HG03439 (cell line): ENCODE measurements around the gene PRELID2.
"Not testable (repeated sequence)": the region's sequence is repeated elsewhere in the genome, so short reads cannot be mapped to it uniquely, and the experiment has no call there.

ENCODE experiments used
- ATAC-seq: cut with Tn5 transposase; IDR thresholded peaks from one replicate; pipeline ENCODE4 v1.9.1; 2021; ENCODE audit warnings: mild to moderate bottlenecking, moderate library complexity; ENCODE audit not compliant: unreplicated experiment

The PRELID2 gene

GRCh38 chr5:145798503-145798902 lies 36.6 kb downstream of the PRELID2 start:
- not testable (repeated sequence) for ATAC-seq

- ATAC-seq: no peak
Measured at GRCh38 chr5:145797336-145797735, 37.8 kb downstream of the PRELID2 start.

GRCh38 chr5:145796318-145796717 lies 38.8 kb downstream of the PRELID2 start:
- no peak for ATAC-seq

GRCh38 chr5:145793574-145793973 lies 41.6 kb downstream of the PRELID2 start:
- ATAC-seq: no peak

GRCh38 chr5:145792840-145793239 lies 42.3 kb downstream of the PRELID2 start:
- ATAC-seq: no peak

GRCh38 chr5:145791866-145792265 lies 43.3 kb downstream of the PRELID2 start:
- no peak for ATAC-seq

GRCh38 chr5:145787996-145788395 lies 47.1 kb downstream of the PRELID2 start:
- no peak for ATAC-seq

GRCh38 chr5:145787507-145787906 lies 47.6 kb downstream of the PRELID2 start:
- ATAC-seq: no peak

- no peak for ATAC-seq
Measured at GRCh38 chr5:145787001-145787400, 48.1 kb downstream of the PRELID2 start.

- no peak for ATAC-seq
Measured at GRCh38 chr5:145780982-145781381, 54.2 kb downstream of the PRELID2 start.

GRCh38 chr5:145778144-145778900 lies 56.8 kb downstream of the PRELID2 start:
- no peak for ATAC-seq

GRCh38 chr5:145777445-145778063 lies 57.6 kb downstream of the PRELID2 start:
- no peak for ATAC-seq

GRCh38 chr5:145776886-145777285 lies 58.3 kb downstream of the PRELID2 start:
- ATAC-seq: no peak

GRCh38 chr5:145775893-145776444 lies 59.2 kb downstream of the PRELID2 start:
- ATAC-seq: no peak

- no peak for ATAC-seq
Measured at GRCh38 chr5:145775411-145775810, 59.7 kb downstream of the PRELID2 start.

- ATAC-seq: no peak
Measured at GRCh38 chr5:145774442-145774841, 60.7 kb downstream of the PRELID2 start.

- no peak for ATAC-seq
Measured at GRCh38 chr5:145772466-145772865, 62.7 kb downstream of the PRELID2 start.

GRCh38 chr5:145768863-145769262 lies 66.3 kb downstream of the PRELID2 start:
- no peak for ATAC-seq

GRCh38 chr5:145764325-145764724 lies 70.8 kb downstream of the PRELID2 start:
- no peak for ATAC-seq

GRCh38 chr5:145762833-145763232 lies 72.3 kb downstream of the PRELID2 start:
- no peak for ATAC-seq

- ATAC-seq: no peak
Measured at GRCh38 chr5:145761254-145761653, 73.9 kb downstream of the PRELID2 start.

GRCh38 chr5:145760660-145761059 lies 74.5 kb downstream of the PRELID2 start:
- no peak for ATAC-seq
